ENCODE data around the gene CTSW. TPM values are rescaled to one million over a fixed set of nuclear protein-coding genes. Genes with fewer than 3 reads are reported as not detected.

Gene CTSW
- total RNA-seq, 4 donors from 2014 or later = 0.76 to 5.0 (median 1.4) TPM; not detected in 1

DNA sequence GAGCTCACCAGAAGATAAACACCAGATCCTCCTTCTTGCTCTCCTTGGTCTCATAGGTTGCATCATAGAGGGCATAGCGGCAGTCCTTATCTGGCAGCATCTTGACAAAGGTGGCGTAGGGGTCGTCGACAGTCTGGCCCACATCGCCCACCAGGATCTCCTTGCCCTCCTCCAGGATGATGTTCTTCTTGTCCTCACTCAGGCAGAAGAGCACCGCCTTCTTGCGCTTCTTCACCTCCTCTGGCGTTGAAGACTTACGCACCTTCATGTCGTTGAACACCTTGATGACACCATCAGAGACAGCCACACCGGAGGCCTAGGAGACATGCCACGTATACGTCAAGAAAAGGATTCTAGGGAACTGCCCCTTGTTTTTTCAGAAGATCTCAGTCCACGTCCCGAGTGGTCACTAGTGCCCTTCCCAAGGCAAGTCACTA is 23.7 kb upstream of the CTSW start:
- DNase-seq (ENCODE audit: low spot score in 2 of 2) = no peak
- Histone ChIP-seq H3K9me3 (no peaks in the 10 kb centered on the region), H3K4me1 (peaks cover 66% of the 10 kb centered on the region), H3K36me3 (peaks cover 52% of the 10 kb centered on the region), H3K27me3 (no peaks in the 10 kb centered on the region), H3K27ac (no peak overlapping the region), H3K4me3 (peak overlapping the region; percentile 87)
- 86% methylated on average over 15 of the region's 15 CpGs for WGBS
- TF ChIP-seq, protein P1, sequence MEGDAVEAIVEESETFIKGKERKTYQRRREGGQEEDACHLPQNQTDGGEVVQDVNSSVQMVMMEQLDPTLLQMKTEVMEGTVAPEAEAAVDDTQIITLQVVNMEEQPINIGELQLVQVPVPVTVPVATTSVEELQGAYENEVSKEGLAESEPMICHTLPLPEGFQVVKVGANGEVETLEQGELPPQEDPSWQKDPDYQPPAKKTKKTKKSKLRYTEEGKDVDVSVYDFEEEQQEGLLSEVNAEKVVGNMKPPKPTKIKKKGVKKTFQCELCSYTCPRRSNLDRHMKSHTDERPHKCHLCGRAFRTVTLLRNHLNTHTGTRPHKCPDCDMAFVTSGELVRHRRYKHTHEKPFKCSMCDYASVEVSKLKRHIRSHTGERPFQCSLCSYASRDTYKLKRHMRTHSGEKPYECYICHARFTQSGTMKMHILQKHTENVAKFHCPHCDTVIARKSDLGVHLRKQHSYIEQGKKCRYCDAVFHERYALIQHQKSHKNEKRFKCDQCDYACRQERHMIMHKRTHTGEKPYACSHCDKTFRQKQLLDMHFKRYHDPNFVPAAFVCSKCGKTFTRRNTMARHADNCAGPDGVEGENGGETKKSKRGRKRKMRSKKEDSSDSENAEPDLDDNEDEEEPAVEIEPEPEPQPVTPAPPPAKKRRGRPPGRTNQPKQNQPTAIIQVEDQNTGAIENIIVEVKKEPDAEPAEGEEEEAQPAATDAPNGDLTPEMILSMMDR (IDR thresholded peaks at IDR 0.05) = no peak
- no peak for TF ChIP-seq EP300 (IDR thresholded peaks at IDR 0.05)

DNA sequence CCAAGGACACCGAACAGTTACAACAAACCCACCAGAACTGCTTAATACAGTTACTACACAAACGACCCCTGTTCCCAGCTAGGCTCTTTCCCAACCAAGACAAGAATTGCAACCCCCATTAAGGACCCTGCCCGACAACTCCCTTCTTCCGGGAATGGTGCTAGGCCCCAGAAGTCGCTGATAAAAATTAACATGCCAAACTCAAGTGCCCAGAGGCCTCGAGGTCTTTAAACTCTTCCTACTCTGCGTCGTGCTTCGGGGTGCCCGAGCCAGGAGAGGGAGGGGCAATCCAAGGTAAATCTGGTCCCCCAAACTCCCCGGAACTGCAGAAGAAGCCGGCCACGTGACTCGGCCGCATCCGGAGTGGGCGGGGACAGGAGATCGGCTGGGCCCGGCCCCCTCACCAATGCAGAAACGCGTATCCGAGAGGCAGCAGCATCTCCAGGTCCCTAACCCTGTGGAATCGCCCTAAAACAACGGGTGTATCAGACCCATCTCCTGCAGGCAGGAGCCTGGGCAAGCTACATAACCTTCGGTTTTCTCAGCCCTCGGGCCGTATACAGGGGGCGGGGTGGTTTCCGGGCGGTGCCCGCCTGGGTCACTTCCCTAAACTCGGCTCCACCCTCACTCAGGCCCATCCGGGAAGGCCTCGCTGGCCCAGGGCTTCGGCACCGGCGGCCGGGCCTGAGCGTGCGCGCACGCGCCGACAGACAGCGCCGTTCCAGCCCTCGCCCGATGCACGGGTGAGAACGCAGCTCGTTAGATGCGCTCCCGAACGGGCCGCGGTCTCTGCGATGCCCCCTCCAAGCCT is 22.7 kb upstream of the CTSW start:
- Histone ChIP-seq H3K27ac (peak overlapping the region; percentile 97), H3K4me1 (peaks cover 76% of the 10 kb centered on the region), H3K36me3 (peaks cover 43% of the 10 kb centered on the region), H3K27me3 (no peaks in the 10 kb centered on the region), H3K9me3 (no peaks in the 10 kb centered on the region), H3K4me3 (peak overlapping the region; percentile 87)
- TF ChIP-seq EP300 (IDR thresholded peaks at IDR 0.05) = no peak
- TF ChIP-seq POLR2A (IDR thresholded peaks at IDR 0.05) = peak in 1 of 2 donors; percentile 47
- peak in 2 of 3 donors; percentile 59 to 73 for TF ChIP-seq POLR2AphosphoS5 (IDR thresholded peaks at IDR 0.05)
- TF ChIP-seq, protein P1 (IDR thresholded peaks at IDR 0.05) = no peak
- peak; percentile 93 for DNase-seq (ENCODE audit: low spot score in 2 of 2)
- 13% methylated on average over 6 of the region's 57 CpGs for WGBS

DNA sequence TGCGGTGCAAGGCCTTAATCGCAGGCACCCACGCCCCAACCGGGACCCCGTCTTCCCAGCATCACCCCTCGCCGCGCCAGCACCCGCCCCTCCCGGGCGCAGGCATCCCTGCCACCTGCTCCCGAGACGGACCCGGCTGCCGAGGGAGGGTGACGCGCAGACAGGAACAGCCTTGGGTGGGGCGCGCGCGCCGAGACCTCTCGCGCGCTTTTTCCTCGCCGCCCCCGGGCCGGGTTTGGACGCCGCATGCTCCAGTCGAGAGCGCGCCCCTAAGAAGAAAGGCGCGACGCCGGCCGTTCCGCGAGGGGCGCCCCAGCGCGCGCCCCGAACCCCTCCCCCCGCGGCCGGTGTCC is 22.2 kb upstream of the CTSW start:
- H3K27ac ChIP-seq = peak overlapping the region; percentile 97
- H3K4me1 ChIP-seq = peaks cover 79% of the 10 kb centered on the region
- 0% methylated on average over 1 of the region's 49 CpGs for WGBS
- no peaks in the 10 kb centered on the region for H3K27me3 ChIP-seq
- H3K9me3 ChIP-seq = no peaks in the 10 kb centered on the region
- peak in 1 of 2 donors; percentile 82 for DNase-seq (ENCODE audit: low spot score in 2 of 2)
- TF ChIP-seq EP300 (IDR thresholded peaks at IDR 0.05) = no peak
- TF ChIP-seq POLR2AphosphoS5 (IDR thresholded peaks at IDR 0.05) = no peak
- TF ChIP-seq, protein P1 (IDR thresholded peaks at IDR 0.05) = no peak
- no peak for TF ChIP-seq POLR2A (IDR thresholded peaks at IDR 0.05)
- H3K36me3 ChIP-seq = peaks cover 43% of the 10 kb centered on the region
- peak overlapping the region; percentile 87 for H3K4me3 ChIP-seq

DNA sequence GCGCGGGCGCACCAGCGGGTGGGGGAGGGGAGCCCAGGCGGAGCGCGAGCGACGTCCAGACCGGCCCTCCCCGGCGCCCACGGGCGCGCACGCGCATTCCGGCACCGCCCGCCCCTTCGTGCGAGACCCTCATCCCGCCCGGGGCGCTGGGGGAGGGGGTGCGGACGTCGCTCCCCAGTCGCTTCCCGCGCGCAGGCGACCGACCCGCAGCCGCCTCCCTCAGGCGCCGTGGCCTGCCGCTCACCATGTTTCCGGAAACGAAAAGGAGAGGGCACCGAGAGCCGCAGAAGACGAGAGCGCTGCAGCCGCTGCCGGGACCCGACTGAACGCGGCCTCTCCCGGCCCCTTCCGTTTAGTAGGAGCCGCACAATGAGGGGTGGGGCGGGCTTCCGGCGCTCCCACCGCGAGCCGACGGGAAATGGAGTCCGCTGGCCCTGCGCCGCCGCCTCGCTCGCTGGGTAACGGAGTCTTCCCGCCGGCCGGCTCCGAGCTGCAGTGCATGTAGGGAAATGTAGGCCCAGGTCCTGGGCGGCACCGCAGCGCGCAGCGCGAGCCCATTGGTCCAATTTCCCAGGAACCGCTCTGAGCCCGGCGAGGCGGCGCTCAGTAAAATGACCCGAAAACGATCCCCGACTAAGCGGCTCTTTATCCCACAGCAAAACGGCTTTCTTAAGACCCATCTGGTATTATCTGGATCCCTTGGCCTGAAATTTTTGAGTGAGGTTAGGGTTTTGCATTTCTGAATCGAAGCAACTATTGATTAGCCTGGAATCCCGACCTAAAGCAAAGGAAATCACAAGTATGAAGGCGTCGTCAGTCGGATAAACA is 21.6 kb upstream of the CTSW start, which contains the start of gene CFL1:
Gene CFL1 (minus strand): TSS at position 328 of the 828 bp plus-strand sequence. CDS start 81 bp downstream, at position 247.
- Histone ChIP-seq H3K27me3 (no peaks in the 10 kb centered on the region), H3K4me1 (peaks cover 78% of the 10 kb centered on the region), H3K27ac (peak within 1 kb of the TSS; percentile 97), H3K4me3 (peak within 1 kb of the TSS; percentile 87), H3K9me3 (no peaks in the 10 kb centered on the region), H3K36me3 (peaks cover 43% of the 10 kb centered on the region)
- DNase-seq (ENCODE audit: low spot score in 2 of 2) = peak; percentile 99
- peak; percentile 68 to 98 (median 97) for TF ChIP-seq POLR2AphosphoS5 (IDR thresholded peaks at IDR 0.05)
- TF ChIP-seq EP300 (IDR thresholded peaks at IDR 0.05) = no peak
- peak; percentile 95 to 98 for TF ChIP-seq POLR2A (IDR thresholded peaks at IDR 0.05)
- WGBS = under 1% methylated on average over 68 of the region's 92 CpGs

DNA sequence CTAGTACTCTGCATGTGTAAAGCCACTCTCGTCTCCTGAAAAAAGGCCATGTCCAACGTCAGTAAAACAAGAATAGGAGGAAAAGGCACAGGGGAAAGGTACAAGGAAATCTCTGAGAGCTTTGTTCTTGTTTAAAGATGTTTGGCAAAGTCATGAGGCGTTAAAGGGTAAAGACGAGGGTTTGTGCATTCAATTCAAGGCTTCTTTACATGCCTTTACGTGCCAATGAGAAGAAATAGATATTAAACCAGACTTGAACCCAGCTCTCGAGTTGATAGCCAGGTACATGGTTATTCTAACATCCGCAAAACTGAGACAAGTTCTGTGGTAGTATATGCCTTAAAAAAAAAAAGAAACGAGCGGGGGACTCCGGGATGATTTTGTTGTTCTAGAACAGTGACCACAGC is 21.0 kb upstream of the CTSW start:
- Histone ChIP-seq H3K36me3 (peaks cover 43% of the 10 kb centered on the region), H3K4me3 (peak overlapping the region; percentile 87), H3K4me1 (peaks cover 72% of the 10 kb centered on the region), H3K9me3 (no peaks in the 10 kb centered on the region), H3K27me3 (no peaks in the 10 kb centered on the region), H3K27ac (peak overlapping the region; percentile 97)
- no peak for DNase-seq (ENCODE audit: low spot score in 2 of 2)
- WGBS = under 1% methylated on average over 10 of the region's 10 CpGs
- TF ChIP-seq POLR2A (IDR thresholded peaks at IDR 0.05) (no peak), EP300 (IDR thresholded peaks at IDR 0.05) (no peak), POLR2AphosphoS5 (IDR thresholded peaks at IDR 0.05) (no peak)
- TF ChIP-seq, protein P1 (IDR thresholded peaks at IDR 0.05) = no peak

Data from suprapubic skin (tissue), 4 donors.